IPS DF 4.7 (cell line): ENCODE results near the gene CST6.

Experiments used
- DNase-seq: peaks from one replicate; pipeline ENCODE4 v3.0.0-alpha.2; 2013; ENCODE audit warnings: low spot score; ENCODE audit errors: extremely low read depth

Gene CST6

DNA sequence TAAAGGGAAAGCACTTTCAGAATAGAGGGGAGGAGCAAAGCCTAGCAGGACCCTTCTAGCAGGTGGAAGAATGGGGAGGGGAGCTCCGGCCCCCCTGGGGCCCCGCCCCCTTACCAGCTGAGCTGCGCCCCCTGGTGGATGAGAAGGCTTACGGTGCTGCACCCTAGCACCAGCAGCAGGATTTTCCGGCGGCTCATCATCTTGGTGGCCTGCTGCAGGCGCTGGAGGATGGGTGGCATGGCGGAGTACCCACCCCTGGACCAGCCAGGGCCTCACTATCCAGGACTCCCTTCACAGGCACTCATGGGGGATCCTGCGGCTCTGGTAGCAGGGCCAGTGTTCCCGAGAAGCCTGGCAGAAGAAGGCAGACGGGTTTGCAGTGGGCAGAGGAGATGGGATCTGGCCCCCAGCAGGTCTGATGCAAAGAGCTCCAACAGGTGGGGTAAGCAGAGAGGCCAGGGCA, 33.4 kb downstream of the CST6 start:
- DNase-seq, result no peak

- no peak for DNase-seq
These were observed 35.1 kb downstream of the CST6 start for GRCh38 chr11:66046901-66047300.

GRCh38 chr11:66047541-66048365, 35.9 kb downstream of the CST6 start:
- DNase-seq, result no peak

DNA sequence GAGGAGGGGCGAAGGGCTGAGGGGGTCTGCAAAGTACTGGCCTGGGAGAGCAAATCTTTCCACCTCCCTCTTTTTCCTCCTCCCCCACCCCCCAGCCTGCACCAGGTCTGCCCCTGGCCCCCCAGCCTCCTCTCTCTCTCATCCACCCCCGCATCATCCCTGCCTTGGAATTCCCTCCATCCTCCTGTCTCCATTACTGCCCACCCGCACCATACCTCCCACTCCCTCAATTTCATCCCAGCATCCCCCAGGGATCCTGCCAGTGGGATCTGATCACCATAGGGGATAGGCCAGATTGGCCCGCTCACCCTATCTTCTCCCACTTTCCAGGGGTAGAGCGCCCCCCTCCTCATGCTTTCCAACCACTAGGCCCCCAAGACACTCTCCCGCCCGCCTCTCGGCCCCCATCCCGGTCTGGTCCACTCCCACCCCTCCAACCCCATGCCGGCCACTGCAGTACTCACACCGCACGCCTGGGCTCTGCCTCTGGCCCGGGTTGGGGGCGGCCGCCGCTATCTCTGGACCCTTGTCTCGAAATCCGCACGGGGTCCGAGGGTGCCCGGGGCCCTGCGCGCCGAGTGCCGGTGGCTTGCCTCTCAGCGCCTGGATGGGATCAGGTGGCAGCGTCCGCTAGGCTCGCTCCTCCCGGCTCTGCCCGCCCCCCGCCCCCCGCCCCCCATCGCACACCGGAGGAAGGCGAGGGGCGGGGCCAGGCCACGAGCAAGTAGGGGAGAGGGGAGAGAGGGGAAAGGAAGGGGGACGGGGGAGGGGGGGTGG, 36.9 kb downstream of the CST6 start, which contains the start of gene GAL3ST3:
TSS of gene GAL3ST3 (minus strand) at position 615 of the 777 bp plus-strand sequence. CDS start 3,746 bp downstream, outside the sequence.
- DNase-seq, result no peak

GRCh38 chr11:66050581-66051231, 38.9 kb downstream of the CST6 start:
- DNase-seq, result no peak

GRCh38 chr11:66051371-66051765, 39.6 kb downstream of the CST6 start:
- no peak for DNase-seq

DNA sequence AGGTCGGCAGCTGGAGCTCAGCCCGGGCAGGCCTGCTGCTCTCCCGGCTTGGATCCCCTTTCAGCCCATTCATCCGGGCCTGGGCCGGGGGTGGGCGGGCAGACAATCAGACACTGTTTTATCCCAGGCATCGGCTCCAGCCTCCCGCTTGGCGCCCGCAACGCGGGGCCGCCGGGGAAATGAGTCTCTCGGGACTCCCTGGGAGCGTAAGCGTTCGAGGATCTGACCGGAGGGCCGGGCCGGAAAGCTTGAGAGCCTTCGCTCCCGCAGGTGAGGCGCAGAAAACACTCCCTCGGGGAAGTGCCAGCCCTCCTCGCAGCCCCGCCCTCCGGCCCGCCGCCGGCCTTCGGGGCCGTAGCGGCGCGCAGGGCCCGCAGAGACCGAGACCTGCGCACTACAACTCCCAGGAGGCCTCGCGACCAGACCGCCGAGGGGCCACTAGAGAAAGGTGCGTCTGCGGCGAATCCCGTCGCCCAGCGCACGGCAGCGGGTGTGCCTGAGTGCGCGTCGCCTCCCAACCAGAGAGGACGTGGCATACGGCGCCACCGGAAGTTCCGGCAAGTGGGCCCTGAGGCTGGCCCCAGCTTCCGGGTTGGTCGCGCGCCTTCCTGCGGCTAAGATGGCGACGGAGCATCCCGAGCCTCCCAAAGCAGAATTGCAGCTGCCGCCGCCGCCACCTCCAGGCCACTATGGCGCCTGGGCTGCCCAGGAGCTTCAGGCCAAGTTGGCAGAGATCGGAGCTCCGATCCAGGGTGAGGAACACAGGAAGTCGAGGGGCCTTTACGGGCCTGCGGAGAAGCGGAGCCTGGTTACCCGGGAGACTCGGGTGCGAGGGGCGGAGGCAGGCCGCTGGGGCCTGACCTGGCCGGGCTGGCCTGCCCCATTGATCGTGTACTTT, 40.2 kb downstream of the CST6 start, which contains the start of gene SF3B2:
TSS of gene SF3B2 (plus strand) at position 599 of the 898 bp plus-strand sequence. CDS start at position 620, 21 bp downstream.
- no peak for DNase-seq

- DNase-seq, result no peak
These were observed 40.8 kb downstream of the CST6 start for GRCh38 chr11:66052664-66052982.

DNA sequence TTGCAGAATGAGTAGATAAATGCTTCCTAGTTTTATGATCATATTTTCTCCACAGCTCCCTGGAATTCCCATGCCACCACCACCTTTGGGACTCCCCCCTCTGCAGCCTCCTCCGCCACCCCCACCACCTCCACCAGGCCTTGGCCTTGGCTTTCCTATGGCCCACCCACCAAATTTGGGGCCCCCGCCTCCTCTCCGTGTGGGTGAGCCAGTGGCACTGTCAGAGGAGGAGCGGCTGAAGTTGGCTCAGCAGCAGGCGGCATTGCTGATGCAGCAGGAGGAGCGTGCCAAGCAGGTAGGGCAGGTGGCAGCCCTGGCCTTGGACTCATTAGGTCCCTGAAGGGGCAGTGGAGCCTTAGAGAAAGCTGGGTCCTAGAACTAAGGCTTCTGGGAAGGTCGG, 43.2 kb downstream of the CST6 start:
- DNase-seq, result no peak

DNA sequence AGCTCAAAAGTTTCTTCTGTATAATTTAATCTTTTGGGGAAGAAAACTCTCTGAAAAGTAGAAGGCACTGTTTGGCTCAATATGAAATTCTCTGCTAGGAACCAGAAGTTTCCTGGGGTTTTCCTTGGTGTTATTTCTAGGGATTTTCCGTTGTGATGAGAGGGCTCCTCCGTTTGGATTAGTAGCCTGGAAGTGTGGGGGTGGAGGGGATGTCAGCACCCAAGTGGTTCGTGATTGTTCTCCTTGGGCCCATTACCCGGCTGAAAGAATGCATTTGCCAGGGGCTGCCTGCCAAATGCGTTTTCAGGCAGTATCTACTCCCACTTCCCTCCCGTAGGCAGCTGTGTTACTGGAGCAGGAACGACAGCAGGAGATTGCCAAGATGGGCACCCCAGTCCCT, 44.7 kb downstream of the CST6 start:
- no peak for DNase-seq

GRCh38 chr11:66059966-66060680, 48.3 kb downstream of the CST6 start:
- no peak for DNase-seq

DNA sequence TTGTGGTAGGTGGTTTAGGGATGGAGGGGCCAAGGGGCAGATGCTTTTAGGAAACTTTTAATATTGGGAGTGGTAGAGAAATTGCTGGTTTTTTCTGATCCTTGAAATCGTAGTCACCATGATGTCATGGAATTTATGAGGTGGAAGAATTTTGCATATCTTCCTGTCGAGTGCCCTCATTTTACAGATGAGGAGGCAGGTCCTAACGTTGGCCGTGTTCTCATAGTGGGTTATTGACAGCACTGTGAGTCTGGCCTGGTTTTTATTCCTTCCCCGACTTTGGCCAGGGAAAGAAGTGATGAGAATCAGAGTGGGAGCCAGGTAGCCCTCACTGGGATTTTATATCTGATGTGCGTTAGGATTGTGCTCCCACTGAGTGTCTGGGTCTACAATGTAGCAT, 49.5 kb downstream of the CST6 start:
- no peak for DNase-seq

DNA sequence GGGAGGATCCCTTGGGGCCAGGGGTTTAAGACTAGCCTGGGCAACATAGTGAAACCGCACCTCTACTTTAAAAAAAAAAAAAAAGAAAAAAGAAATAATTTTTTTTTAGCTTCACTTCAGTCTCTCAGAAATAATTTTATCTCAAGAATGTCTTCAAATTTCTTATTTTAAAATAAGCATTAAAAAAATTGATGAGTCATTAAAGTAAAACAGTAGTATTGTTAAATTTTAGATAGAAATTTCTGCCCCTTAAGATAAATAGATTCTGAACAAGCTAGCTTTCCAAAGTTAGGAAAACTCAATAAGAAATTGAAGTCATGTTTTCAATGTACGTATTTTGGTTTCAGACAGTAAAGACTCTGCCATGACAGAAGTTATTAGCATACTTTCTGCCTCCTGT, 50.6 kb downstream of the CST6 start:
- no peak for DNase-seq
